ENCODE data around the gene TMEM234.

Gene TMEM234

GRCh38 chr1:32232558-32233304 lies 10.6 kb upstream of the TMEM234 start:
- ATAC-seq: no peak; the same call in 2 of the 3 replicates

DNA sequence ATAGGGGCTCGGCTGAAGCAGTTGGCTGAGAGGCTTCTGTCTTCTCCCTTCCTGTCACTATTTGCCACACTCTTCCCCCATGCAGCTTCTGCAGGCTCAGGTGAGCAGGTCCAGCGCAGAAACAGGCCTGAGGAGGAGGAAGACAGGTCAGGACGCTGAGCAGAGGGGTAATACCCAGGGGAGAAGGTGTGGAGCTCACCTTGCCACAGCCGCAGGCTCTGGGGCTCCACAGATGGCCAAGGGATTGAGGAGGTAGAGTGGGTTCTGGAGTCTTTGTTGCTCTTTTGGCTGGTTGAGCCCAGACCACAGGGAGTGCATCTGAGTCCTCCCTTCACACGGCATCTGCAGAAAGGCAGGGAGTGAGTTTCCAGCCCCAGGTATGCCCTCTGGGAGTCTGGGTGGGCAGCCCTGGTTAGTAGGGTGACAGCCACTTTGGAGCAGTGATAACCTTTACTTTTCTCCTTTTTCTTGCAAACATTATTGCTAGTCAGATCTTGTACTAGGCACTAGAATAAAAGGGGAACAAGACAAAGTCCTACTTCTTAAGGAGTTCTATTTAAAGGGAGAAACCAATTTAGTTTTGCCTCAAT lies 9.8 kb upstream of the TMEM234 start:
- ATAC-seq: no peak
- no peak for TF ChIP-seq ZNF70 (CRISPR knock-in tag; IDR thresholded peaks at IDR 0.05)
- no peak for TF ChIP-seq TCF4 (CRISPR knock-in tag; IDR thresholded peaks at IDR 0.05; ENCODE audit: borderline replicate concordance)
- no peak for TF ChIP-seq TSHZ2 (CRISPR knock-in tag; IDR thresholded peaks at IDR 0.05)
- TF ChIP-seq BACH2 (CRISPR knock-in tag; IDR thresholded peaks at IDR 0.05; ENCODE audit: borderline replicate concordance): no peak
- TF ChIP-seq ZNF8 (CRISPR knock-in tag; IDR thresholded peaks at IDR 0.05): no peak
- no peak for TF ChIP-seq TOX (CRISPR knock-in tag; IDR thresholded peaks at IDR 0.05; ENCODE audit: borderline replicate concordance)
- TF ChIP-seq OSR1 (CRISPR knock-in tag; IDR thresholded peaks at IDR 0.05): no peak
- TF ChIP-seq ZFP30 (CRISPR knock-in tag; IDR thresholded peaks at IDR 0.05): no peak
- TF ChIP-seq SNAI2 (CRISPR knock-in tag; IDR thresholded peaks at IDR 0.05): no peak
- TF ChIP-seq PPARA (CRISPR knock-in tag; IDR thresholded peaks at IDR 0.05; ENCODE audit: borderline replicate concordance): no peak
- no peak for TF ChIP-seq ZNF565 (CRISPR knock-in tag; conservative IDR thresholded peaks at IDR 0.05; ENCODE audit: low read depth)
- TF ChIP-seq GLIS3 (CRISPR knock-in tag; IDR thresholded peaks at IDR 0.05): no peak
- no peak for TF ChIP-seq ARNTL (CRISPR knock-in tag; IDR thresholded peaks at IDR 0.05; ENCODE audit: borderline replicate concordance, low read depth)
- TF ChIP-seq CSDC2 (CRISPR knock-in tag; IDR thresholded peaks at IDR 0.05): no peak
- TF ChIP-seq RARB (CRISPR knock-in tag; IDR thresholded peaks at IDR 0.05): no peak
- no peak for TF ChIP-seq ZFP3 (CRISPR knock-in tag; IDR thresholded peaks at IDR 0.05)
- TF ChIP-seq ESRRG (CRISPR knock-in tag; IDR thresholded peaks at IDR 0.05): no peak
- TF ChIP-seq PATZ1 (CRISPR knock-in tag; IDR thresholded peaks at IDR 0.05; ENCODE audit: borderline replicate concordance): no peak
- TF ChIP-seq, protein P1, sequence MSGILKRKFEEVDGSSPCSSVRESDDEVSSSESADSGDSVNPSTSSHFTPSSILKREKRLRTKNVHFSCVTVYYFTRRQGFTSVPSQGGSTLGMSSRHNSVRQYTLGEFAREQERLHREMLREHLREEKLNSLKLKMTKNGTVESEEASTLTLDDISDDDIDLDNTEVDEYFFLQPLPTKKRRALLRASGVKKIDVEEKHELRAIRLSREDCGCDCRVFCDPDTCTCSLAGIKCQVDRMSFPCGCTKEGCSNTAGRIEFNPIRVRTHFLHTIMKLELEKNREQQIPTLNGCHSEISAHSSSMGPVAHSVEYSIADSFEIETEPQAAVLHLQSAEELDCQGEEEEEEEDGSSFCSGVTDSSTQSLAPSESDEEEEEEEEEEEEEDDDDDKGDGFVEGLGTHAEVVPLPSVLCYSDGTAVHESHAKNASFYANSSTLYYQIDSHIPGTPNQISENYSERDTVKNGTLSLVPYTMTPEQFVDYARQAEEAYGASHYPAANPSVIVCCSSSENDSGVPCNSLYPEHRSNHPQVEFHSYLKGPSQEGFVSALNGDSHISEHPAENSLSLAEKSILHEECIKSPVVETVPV (CRISPR knock-in tag; IDR thresholded peaks at IDR 0.05): no peak
- TF ChIP-seq, protein P2, sequence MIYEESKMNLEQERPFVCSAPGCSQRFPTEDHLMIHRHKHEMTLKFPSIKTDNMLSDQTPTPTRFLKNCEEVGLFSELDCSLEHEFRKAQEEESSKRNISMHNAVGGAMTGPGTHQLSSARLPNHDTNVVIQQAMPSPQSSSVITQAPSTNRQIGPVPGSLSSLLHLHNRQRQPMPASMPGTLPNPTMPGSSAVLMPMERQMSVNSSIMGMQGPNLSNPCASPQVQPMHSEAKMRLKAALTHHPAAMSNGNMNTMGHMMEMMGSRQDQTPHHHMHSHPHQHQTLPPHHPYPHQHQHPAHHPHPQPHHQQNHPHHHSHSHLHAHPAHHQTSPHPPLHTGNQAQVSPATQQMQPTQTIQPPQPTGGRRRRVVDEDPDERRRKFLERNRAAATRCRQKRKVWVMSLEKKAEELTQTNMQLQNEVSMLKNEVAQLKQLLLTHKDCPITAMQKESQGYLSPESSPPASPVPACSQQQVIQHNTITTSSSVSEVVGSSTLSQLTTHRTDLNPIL (CRISPR knock-in tag; IDR thresholded peaks at IDR 0.05; ENCODE audit: low read depth): no peak

More at GRCh38 chr1:32232558-32233304, 10.6 kb upstream of the TMEM234 start:
- TF ChIP-seq ESRRG (CRISPR knock-in tag; IDR thresholded peaks at IDR 0.05): no peak

DNA sequence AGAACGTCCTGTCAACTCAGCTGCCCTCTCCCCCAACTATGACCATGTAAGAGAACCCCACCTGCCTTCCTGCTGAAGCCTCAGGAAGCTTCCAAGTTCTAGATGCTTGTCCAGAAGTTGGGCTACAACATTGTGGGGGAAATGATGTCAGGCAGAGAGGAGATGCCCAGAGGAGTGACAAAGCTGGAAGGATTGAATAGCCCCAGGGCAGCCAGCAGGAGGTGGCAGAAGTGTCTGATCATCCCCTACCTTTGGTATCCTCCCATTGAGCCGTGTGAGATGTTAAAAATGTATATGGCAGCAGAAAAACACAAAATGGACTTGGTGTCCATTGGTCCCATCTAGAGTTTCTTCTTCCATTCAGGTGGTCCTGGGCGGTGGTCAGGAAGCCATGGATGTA lies 6.6 kb upstream of the TMEM234 start:
- ATAC-seq: no peak
- TF ChIP-seq ZFP30 (CRISPR knock-in tag; IDR thresholded peaks at IDR 0.05): no peak
- no peak for TF ChIP-seq SNAI2 (CRISPR knock-in tag; IDR thresholded peaks at IDR 0.05)
- TF ChIP-seq GLIS3 (CRISPR knock-in tag; IDR thresholded peaks at IDR 0.05): no peak
- no peak for TF ChIP-seq ISL1 (CRISPR knock-in tag; IDR thresholded peaks at IDR 0.05)
- TF ChIP-seq BACH2 (CRISPR knock-in tag; IDR thresholded peaks at IDR 0.05; ENCODE audit: borderline replicate concordance): no peak
- TF ChIP-seq CSDC2 (CRISPR knock-in tag; IDR thresholded peaks at IDR 0.05): no peak
- TF ChIP-seq OSR1 (CRISPR knock-in tag; IDR thresholded peaks at IDR 0.05): no peak
- TF ChIP-seq, protein P3, sequence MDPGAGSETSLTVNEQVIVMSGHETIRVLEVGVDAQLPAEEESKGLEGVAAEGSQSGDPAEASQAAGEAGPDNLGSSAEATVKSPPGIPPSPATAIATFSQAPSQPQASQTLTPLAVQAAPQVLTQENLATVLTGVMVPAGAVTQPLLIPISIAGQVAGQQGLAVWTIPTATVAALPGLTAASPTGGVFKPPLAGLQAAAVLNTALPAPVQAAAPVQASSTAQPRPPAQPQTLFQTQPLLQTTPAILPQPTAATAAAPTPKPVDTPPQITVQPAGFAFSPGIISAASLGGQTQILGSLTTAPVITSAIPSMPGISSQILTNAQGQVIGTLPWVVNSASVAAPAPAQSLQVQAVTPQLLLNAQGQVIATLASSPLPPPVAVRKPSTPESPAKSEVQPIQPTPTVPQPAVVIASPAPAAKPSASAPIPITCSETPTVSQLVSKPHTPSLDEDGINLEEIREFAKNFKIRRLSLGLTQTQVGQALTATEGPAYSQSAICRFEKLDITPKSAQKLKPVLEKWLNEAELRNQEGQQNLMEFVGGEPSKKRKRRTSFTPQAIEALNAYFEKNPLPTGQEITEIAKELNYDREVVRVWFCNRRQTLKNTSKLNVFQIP (CRISPR knock-in tag; IDR thresholded peaks at IDR 0.05; ENCODE audit: borderline replicate concordance, low read depth): no peak
- no peak for TF ChIP-seq ZFP3 (CRISPR knock-in tag; IDR thresholded peaks at IDR 0.05)
- TF ChIP-seq RARB (CRISPR knock-in tag; IDR thresholded peaks at IDR 0.05): no peak
- TF ChIP-seq TSHZ2 (CRISPR knock-in tag; IDR thresholded peaks at IDR 0.05): no peak
- no peak for TF ChIP-seq ZC3H10 (CRISPR knock-in tag; IDR thresholded peaks at IDR 0.05)
- no peak for TF ChIP-seq ARNTL (CRISPR knock-in tag; IDR thresholded peaks at IDR 0.05; ENCODE audit: borderline replicate concordance, low read depth)

All from SK-N-SH treated with all-trans-retinoic acid at 6 μM for 48 hours (cell line).